Right lobe of liver (tissue), 4 donors: ENCODE measurements around the gene NRSN2.

Experiments used
- POLR2A ChIP-seq: fragments of 450-650 bp; IDR thresholded peaks from one replicate; pipeline ENCODE4 v1.6.1; 2017; ENCODE audit warnings: antibody characterized with exemption, mild to moderate bottlenecking
- TF ChIP-seq, protein P1 (sequence below), 4 donors: fragments of 200-600 bp in 3 of 4; fragments of 450-650 bp in 1 of 4; IDR thresholded peaks; one replicate each; pipeline versions ENCODE4 v1.5.1 to v1.8.0; 2016 to 2022; ENCODE audit warnings: antibody characterized with exemption in 4 of 4, mild to moderate bottlenecking in 2 of 4
- donor health status: DM: no; HTN: no; CAD: no.
- donor health status: DM: no; HTN: no; CAD: no.
- donor health status: DM: no; HTN: yes; CAD: no.

DNA sequence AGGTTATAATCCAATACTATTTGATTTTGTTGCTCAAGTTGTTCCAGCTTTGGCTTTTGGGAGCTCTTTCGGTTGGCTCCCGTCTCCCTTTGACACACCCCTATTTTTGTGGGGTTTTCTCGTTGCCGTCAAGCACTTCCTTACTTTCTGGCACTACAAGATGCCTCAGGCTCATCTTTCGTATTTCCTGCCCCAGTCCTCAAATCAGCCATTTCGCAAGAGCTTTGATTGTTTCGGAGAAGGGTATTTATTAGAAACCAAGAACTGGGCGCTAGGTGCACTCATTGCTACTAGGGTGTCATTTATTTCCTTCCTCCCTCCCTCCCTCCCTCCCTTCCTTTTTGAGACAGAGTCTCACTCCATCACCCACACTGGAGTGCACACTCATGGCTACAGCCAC is 34.8 kb upstream of the NRSN2 start:
- TF ChIP-seq, protein P1, sequence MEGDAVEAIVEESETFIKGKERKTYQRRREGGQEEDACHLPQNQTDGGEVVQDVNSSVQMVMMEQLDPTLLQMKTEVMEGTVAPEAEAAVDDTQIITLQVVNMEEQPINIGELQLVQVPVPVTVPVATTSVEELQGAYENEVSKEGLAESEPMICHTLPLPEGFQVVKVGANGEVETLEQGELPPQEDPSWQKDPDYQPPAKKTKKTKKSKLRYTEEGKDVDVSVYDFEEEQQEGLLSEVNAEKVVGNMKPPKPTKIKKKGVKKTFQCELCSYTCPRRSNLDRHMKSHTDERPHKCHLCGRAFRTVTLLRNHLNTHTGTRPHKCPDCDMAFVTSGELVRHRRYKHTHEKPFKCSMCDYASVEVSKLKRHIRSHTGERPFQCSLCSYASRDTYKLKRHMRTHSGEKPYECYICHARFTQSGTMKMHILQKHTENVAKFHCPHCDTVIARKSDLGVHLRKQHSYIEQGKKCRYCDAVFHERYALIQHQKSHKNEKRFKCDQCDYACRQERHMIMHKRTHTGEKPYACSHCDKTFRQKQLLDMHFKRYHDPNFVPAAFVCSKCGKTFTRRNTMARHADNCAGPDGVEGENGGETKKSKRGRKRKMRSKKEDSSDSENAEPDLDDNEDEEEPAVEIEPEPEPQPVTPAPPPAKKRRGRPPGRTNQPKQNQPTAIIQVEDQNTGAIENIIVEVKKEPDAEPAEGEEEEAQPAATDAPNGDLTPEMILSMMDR (IDR thresholded peaks at IDR 0.05) = no peak
- no peak for TF ChIP-seq POLR2A
